PFSK-1 (cell line): ENCODE results near the gene WDR70.

Experiments
- FOXP2 ChIP-seq: optimal IDR thresholded peaks from 2 replicates; pipeline ENCODE3; 2011; ENCODE audit warnings: borderline replicate concordance, control low read depth, inconsistent platforms; ENCODE audit not compliant: insufficient read depth; ENCODE audit errors: extremely low read length, extremely low read depth
- POLR2AphosphoS5 ChIP-seq: IDR thresholded peaks from 2 replicates; pipeline ENCODE4 v1.6.1; 2012; ENCODE audit warnings: low read depth, mild to moderate bottlenecking, control low read depth, low read length, moderate library complexity
- SIN3A ChIP-seq: IDR thresholded peaks from 2 replicates; pipeline ENCODE4 v1.6.1; 2012; ENCODE audit warnings: mild to moderate bottlenecking, low read length, moderate library complexity, borderline replicate concordance; ENCODE audit not compliant: insufficient read depth
- TAF1 ChIP-seq: IDR thresholded peaks from 2 replicates; pipeline ENCODE4 v1.6.1; 2012; ENCODE audit warnings: low read length, control low read depth, borderline replicate concordance; ENCODE audit not compliant: insufficient read depth
- TF ChIP-seq, protein P1 (sequence below), 2 experiments: IDR thresholded peaks; 2 replicates each; pipeline versions ENCODE4 v1.6.1 to v1.8.0; 2011 to 2012; ENCODE audit warnings: low read depth in 2 of 2, low read length in 2 of 2, control low read depth in 1 of 2, inconsistent platforms in 1 of 2, mild to moderate bottlenecking in 1 of 2, moderate library complexity in 1 of 2; ENCODE audit not compliant: insufficient read depth in 1 of 2

The WDR70 gene

DNA sequence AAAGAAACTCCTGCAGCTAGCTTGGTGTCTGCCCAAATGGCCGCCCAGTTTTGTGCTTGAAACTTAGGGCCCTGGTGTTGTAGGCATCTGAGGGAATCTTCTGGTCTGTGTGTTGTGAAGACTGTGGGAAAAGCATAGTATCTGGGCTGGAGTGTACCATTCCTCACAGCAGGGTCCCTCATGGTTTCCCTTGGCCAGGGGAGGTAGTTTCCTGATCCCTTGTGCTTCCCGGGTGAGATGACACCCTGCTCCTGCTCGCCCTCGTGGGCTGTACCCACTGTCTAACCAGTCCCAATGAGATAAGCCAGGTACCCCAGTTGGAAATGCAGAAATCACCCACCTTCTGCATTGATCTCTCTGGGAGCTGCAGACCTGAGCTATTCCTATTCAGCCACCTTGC, 277.9 kb downstream of the WDR70 start:
- no peak for TF ChIP-seq TAF1
- no peak for TF ChIP-seq SIN3A
- TF ChIP-seq, protein P1, sequence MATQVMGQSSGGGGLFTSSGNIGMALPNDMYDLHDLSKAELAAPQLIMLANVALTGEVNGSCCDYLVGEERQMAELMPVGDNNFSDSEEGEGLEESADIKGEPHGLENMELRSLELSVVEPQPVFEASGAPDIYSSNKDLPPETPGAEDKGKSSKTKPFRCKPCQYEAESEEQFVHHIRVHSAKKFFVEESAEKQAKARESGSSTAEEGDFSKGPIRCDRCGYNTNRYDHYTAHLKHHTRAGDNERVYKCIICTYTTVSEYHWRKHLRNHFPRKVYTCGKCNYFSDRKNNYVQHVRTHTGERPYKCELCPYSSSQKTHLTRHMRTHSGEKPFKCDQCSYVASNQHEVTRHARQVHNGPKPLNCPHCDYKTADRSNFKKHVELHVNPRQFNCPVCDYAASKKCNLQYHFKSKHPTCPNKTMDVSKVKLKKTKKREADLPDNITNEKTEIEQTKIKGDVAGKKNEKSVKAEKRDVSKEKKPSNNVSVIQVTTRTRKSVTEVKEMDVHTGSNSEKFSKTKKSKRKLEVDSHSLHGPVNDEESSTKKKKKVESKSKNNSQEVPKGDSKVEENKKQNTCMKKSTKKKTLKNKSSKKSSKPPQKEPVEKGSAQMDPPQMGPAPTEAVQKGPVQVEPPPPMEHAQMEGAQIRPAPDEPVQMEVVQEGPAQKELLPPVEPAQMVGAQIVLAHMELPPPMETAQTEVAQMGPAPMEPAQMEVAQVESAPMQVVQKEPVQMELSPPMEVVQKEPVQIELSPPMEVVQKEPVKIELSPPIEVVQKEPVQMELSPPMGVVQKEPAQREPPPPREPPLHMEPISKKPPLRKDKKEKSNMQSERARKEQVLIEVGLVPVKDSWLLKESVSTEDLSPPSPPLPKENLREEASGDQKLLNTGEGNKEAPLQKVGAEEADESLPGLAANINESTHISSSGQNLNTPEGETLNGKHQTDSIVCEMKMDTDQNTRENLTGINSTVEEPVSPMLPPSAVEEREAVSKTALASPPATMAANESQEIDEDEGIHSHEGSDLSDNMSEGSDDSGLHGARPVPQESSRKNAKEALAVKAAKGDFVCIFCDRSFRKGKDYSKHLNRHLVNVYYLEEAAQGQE (IDR thresholded peaks at IDR 0.05; ENCODE audit: insufficient read depth in 1 of 2, low read depth in 2 of 2, low read length in 2 of 2): no peak
- TF ChIP-seq FOXP2: no peak
- no peak for TF ChIP-seq POLR2AphosphoS5

DNA sequence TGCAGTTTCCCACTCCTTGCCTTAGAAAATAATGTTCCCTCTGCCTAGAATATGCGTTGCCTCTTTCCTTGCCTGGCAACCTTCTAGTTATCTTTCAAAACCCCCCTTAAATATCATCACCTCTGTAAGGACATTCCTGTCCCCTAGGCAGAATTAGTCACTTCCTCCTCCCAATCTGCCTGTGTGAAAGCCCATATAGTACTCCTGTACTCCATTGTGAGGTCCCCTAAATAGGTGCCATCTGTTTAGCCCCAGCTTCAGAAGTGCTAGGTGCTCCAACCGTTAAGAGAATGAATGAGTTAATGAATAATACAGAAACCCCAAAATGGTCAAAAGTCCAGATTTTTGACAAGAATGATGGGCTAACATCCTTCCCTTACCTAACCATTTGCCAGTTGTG, 279.3 kb downstream of the WDR70 start:
- no peak for TF ChIP-seq POLR2AphosphoS5
- TF ChIP-seq SIN3A: no peak
- TF ChIP-seq, protein P1 (IDR thresholded peaks at IDR 0.05; ENCODE audit: insufficient read depth in 1 of 2, low read depth in 2 of 2, low read length in 2 of 2): no peak
- TF ChIP-seq TAF1: no peak
- TF ChIP-seq FOXP2: no peak

DNA sequence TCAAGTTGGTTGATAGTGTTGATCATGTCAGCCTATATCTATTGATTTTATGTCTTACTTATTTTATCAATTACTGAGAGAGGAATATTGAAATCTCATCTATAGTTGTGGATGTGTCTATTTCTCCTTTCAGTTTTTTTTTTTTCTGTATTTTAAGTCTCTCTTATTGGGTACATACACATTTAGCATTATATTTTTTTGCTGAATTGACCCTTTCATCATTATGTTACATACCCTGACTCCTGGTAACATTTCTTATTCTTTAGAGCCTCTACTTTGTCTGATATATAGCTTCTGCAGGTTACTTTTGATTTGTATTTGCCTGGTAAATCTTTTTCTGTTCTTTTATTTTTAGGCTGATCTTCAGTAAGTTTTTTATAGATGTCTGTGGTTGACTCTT, 281.2 kb downstream of the WDR70 start:
- TF ChIP-seq, protein P1 (IDR thresholded peaks at IDR 0.05; ENCODE audit: insufficient read depth in 1 of 2, low read depth in 2 of 2, low read length in 2 of 2): no peak
- TF ChIP-seq FOXP2 (no peak), POLR2AphosphoS5 (no peak), SIN3A (no peak), TAF1 (no peak)

DNA sequence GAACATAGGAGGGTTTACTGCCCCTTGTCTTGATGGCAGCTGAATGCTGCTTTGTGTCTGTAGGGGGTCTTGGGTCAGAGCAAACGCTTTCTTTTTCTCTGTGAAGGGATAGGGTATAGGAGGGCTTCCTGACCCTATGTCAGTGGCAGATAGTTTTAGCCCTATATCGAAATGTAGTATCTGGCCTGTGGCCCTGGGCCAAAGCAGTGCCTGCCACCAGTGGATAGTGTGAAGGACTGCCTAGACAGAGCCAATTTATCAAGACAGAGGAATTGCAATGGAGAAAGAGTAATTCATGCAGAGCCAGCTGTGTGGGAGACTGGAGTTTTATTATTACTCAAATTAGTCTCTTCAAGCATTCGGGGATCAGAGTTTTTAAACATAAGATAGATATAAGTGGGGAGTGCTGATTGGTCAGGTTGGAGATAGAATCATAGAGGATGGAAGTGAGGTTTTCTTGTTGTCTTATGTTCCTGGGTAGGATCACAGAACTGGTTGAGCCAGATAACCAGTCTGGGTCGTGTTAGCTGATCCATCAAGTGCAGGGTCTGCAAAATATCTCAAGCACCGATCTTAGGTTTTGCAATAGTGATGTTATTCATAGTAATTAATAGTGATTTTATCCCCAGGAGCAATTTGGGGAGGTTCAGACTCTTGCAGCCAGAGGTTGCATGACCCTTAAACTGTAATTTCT, 282.3 kb downstream of the WDR70 start:
- TF ChIP-seq TAF1: no peak
- TF ChIP-seq POLR2AphosphoS5: no peak
- TF ChIP-seq FOXP2: no peak
- TF ChIP-seq, protein P1 (IDR thresholded peaks at IDR 0.05; ENCODE audit: insufficient read depth in 1 of 2, low read depth in 2 of 2, low read length in 2 of 2): no peak
- no peak for TF ChIP-seq SIN3A

DNA sequence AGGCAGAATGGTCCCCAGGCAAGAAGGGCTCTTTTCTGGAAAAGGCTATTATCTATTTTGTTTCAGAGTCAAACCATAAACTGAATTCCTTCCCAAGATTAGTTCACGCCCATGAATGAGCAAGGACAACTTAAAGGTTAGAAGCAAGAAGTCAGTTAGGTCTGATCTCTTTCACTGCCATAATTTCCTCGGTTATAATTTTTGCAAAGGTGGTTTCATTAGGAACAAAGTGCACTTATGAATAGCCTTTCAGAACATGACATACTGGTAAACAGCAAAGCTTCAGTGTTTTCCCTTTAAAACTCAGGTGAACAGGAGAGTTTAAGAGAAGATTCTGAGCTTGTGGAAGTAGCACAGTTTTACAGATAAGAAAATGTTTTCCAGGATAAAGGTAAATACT, 282.8 kb downstream of the WDR70 start:
- TF ChIP-seq POLR2AphosphoS5: no peak
- TF ChIP-seq SIN3A: no peak
- no peak for TF ChIP-seq TAF1
- no peak for TF ChIP-seq FOXP2
- TF ChIP-seq, protein P1 (IDR thresholded peaks at IDR 0.05; ENCODE audit: insufficient read depth in 1 of 2, low read depth in 2 of 2, low read length in 2 of 2): no peak
